ENCODE results near the gene SVOP. TPM values are rescaled to one million over a fixed set of nuclear protein-coding genes. Genes with fewer than 3 reads are reported as not detected.
A peak's percentile ranks its signal among the peaks of the same experiment; 100 is the strongest.
"Not testable (repeated sequence)": the region's sequence is repeated elsewhere in the genome, so short reads cannot be mapped to it uniquely, and the experiment has no call there.

The SVOP gene
- total and polyA plus RNA-seq, 8 donors: 0.09 to 0.24 (median 0.15) TPM; not detected in 2

DNA sequence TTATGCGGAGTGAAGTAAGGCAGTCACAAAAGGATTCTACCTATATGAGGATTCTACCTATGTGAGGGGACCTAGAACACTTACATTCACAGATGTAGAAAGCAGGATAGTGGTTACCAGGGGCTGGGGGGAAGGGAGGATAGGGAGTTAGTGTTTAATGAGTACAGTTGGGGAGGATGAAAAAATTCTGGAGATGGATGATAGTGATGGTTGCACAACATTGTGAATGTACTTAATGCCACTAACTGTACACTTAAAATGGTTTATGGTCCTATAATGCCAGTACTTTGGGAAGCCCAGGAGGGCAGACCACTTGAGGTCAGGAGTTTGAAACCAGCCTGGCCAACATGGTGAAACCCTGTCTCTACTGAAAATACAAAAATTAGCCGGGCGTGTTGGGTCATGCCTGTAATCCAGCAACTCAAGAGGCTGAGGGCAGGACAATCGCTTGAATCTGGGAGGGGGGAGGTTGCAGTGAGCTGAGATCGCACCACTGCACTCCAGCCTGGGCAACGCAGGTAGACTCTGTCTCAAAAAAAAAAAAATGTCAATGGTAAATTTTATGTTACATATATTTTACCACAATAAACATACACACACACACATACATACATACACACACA is 25.4 kb downstream of the SVOP start:
- H3K4me3 ChIP-seq: no peak overlapping the region
- no peak for DNase-seq
- H3K9me3 ChIP-seq: no peaks in the 10 kb centered on the region
- intact Hi-C loops (cut with DNase I): no loop called here
- H3K4me1 ChIP-seq: no peaks in the 10 kb centered on the region
- H3K27me3 ChIP-seq: peaks cover 0 to 22% of the 10 kb centered on the region in 2 donors
- no peak overlapping the region for H3K27ac ChIP-seq
- TF ChIP-seq, protein P1, sequence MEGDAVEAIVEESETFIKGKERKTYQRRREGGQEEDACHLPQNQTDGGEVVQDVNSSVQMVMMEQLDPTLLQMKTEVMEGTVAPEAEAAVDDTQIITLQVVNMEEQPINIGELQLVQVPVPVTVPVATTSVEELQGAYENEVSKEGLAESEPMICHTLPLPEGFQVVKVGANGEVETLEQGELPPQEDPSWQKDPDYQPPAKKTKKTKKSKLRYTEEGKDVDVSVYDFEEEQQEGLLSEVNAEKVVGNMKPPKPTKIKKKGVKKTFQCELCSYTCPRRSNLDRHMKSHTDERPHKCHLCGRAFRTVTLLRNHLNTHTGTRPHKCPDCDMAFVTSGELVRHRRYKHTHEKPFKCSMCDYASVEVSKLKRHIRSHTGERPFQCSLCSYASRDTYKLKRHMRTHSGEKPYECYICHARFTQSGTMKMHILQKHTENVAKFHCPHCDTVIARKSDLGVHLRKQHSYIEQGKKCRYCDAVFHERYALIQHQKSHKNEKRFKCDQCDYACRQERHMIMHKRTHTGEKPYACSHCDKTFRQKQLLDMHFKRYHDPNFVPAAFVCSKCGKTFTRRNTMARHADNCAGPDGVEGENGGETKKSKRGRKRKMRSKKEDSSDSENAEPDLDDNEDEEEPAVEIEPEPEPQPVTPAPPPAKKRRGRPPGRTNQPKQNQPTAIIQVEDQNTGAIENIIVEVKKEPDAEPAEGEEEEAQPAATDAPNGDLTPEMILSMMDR (IDR thresholded peaks at IDR 0.05): no peak
- ATAC-seq: no peak
- H3K36me3 ChIP-seq: no peaks in the 10 kb centered on the region

DNA sequence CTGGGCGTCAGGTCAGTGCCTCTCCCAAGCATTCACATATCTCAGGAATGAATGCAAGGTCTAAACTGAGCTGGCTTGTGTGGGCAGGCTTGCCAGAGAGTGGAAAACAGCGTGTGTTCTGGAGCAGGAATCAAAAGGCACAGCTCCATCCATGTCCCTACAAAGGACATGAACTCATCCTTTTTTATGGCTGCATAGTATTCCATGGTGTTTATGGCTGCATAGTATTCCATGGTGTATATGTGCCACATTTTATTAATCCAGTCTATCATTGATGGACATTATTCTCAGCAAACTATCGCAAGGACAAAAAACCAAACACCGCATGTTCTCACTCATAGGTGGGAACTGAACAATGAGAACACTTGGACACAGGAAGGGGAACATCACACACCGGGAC is 30.8 kb downstream of the SVOP start:
- H3K27ac ChIP-seq; H3K36me3 ChIP-seq; intact Hi-C loops (cut with DNase I); H3K9me3 ChIP-seq; H3K4me1 ChIP-seq; DNase-seq; ATAC-seq; H3K4me3 ChIP-seq: not testable (repeated sequence)
- peaks cover 0 to 25% of the 10 kb centered on the region in 2 donors for H3K27me3 ChIP-seq

DNA sequence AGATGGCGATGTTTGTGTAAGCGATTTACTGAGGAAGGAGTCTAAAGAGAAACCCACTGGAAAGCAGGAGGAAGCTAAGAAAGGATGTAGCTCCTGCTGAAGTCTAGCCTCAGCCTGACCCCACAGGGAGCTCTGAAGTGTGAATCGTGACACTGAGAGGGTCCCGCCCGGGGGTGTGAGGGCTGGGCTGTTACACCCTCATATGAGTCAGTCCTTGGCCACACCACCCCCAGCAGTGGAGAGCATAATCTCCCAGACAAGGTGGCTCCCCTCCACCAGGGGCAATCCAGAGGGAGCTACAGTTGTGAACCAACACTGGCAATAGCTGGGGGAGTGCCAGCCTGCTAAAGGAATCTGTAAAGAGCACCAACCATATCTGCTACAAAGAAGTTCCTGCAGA is 31.5 kb downstream of the SVOP start:
- Histone ChIP-seq H3K36me3 (no peaks in the 10 kb centered on the region), H3K9me3 (no peaks in the 10 kb centered on the region), H3K4me3 (no peak overlapping the region), H3K27me3 (peaks cover 0 to 25% of the 10 kb centered on the region in 2 donors), H3K27ac (no peak overlapping the region), H3K4me1 (no peaks in the 10 kb centered on the region)
- intact Hi-C loops (cut with DNase I): no loop called here
- no peak for DNase-seq
- no peak for ATAC-seq
- TF ChIP-seq, protein P1 (IDR thresholded peaks at IDR 0.05): no peak

- H3K36me3 ChIP-seq: no peaks in the 10 kb centered on the region
- no peaks in the 10 kb centered on the region for H3K9me3 ChIP-seq
- peaks cover 0 to 5% of the 10 kb centered on the region in 2 donors for H3K27me3 ChIP-seq
- H3K27ac ChIP-seq: no peak overlapping the region
- no peak overlapping the region for H3K4me3 ChIP-seq
- intact Hi-C loops (cut with DNase I): no loop called here
- DNase-seq: no peak
- ATAC-seq: no peak
- TF ChIP-seq, protein P1 (IDR thresholded peaks at IDR 0.05): no peak
- no peaks in the 10 kb centered on the region for H3K4me1 ChIP-seq
Observed at GRCh38 chr12:108985750-108986149, 35.1 kb downstream of the SVOP start.

GRCh38 chr12:108983227-108983626 is 37.6 kb downstream of the SVOP start:
- Histone ChIP-seq H3K27me3 (no peaks in the 10 kb centered on the region), H3K9me3 (no peaks in the 10 kb centered on the region), H3K4me3 (no peak overlapping the region), H3K4me1 (no peaks in the 10 kb centered on the region), H3K27ac (no peak overlapping the region), H3K36me3 (no peaks in the 10 kb centered on the region)
- TF ChIP-seq, protein P1 (IDR thresholded peaks at IDR 0.05): no peak
- intact Hi-C loops (cut with DNase I): no loop called here
- ATAC-seq: no peak
- DNase-seq: peak in 1 of 4 donors; percentile 1

All from left lung (tissue), 10 donors.